PFSK-1 (cell line): ENCODE measurements around the gene DUOX2.

Experiments used
- FOXP2 ChIP-seq: optimal IDR thresholded peaks from 2 replicates; pipeline ENCODE3; 2011; ENCODE audit warnings: borderline replicate concordance, control low read depth, inconsistent platforms; ENCODE audit not compliant: insufficient read depth; ENCODE audit errors: extremely low read length, extremely low read depth
- POLR2AphosphoS5 ChIP-seq: IDR thresholded peaks from 2 replicates; pipeline ENCODE4 v1.6.1; 2012; ENCODE audit warnings: low read depth, mild to moderate bottlenecking, control low read depth, low read length, moderate library complexity
- SIN3A ChIP-seq: IDR thresholded peaks from 2 replicates; pipeline ENCODE4 v1.6.1; 2012; ENCODE audit warnings: mild to moderate bottlenecking, low read length, moderate library complexity, borderline replicate concordance; ENCODE audit not compliant: insufficient read depth
- TAF1 ChIP-seq: IDR thresholded peaks from 2 replicates; pipeline ENCODE4 v1.6.1; 2012; ENCODE audit warnings: low read length, control low read depth, borderline replicate concordance; ENCODE audit not compliant: insufficient read depth
- TF ChIP-seq, protein P1 (sequence below), 2 experiments: IDR thresholded peaks; 2 replicates each; pipeline versions ENCODE4 v1.6.1 to v1.8.0; 2011 to 2012; ENCODE audit warnings: low read depth in 2 of 2, low read length in 2 of 2, control low read depth in 1 of 2, inconsistent platforms in 1 of 2, mild to moderate bottlenecking in 1 of 2, moderate library complexity in 1 of 2; ENCODE audit not compliant: insufficient read depth in 1 of 2

DUOX2 gene

DNA sequence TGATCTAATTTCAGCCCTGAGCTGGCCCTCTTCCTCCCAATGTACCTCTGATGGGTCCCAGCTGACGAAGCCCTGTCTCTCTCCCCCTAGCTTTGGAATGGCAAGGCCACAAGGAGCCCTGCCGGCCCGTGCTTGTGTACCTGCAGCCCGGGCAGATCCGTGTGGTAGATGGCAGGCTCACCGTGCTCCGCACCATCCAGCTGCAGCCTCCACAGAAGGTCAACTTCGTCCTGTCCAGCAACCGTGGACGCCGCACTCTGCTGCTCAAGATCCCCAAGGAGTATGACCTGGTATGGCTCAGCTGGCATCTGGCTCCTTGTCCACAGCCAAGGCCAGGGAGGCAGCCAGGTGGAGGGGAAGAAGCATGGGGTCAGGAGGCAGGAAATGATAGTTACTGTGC is 30.0 kb upstream of the DUOX2 start:
- no peak for TF ChIP-seq POLR2AphosphoS5
- no peak for TF ChIP-seq FOXP2
- TF ChIP-seq SIN3A: no peak
- TF ChIP-seq TAF1: no peak
- TF ChIP-seq, protein P1, sequence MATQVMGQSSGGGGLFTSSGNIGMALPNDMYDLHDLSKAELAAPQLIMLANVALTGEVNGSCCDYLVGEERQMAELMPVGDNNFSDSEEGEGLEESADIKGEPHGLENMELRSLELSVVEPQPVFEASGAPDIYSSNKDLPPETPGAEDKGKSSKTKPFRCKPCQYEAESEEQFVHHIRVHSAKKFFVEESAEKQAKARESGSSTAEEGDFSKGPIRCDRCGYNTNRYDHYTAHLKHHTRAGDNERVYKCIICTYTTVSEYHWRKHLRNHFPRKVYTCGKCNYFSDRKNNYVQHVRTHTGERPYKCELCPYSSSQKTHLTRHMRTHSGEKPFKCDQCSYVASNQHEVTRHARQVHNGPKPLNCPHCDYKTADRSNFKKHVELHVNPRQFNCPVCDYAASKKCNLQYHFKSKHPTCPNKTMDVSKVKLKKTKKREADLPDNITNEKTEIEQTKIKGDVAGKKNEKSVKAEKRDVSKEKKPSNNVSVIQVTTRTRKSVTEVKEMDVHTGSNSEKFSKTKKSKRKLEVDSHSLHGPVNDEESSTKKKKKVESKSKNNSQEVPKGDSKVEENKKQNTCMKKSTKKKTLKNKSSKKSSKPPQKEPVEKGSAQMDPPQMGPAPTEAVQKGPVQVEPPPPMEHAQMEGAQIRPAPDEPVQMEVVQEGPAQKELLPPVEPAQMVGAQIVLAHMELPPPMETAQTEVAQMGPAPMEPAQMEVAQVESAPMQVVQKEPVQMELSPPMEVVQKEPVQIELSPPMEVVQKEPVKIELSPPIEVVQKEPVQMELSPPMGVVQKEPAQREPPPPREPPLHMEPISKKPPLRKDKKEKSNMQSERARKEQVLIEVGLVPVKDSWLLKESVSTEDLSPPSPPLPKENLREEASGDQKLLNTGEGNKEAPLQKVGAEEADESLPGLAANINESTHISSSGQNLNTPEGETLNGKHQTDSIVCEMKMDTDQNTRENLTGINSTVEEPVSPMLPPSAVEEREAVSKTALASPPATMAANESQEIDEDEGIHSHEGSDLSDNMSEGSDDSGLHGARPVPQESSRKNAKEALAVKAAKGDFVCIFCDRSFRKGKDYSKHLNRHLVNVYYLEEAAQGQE (IDR thresholded peaks at IDR 0.05; ENCODE audit: insufficient read depth in 1 of 2, low read depth in 2 of 2, low read length in 2 of 2): no peak

- TF ChIP-seq FOXP2 (no peak), POLR2AphosphoS5 (no peak), TAF1 (no peak), SIN3A (no peak)
- TF ChIP-seq, protein P1 (IDR thresholded peaks at IDR 0.05; ENCODE audit: insufficient read depth in 1 of 2, low read depth in 2 of 2, low read length in 2 of 2): no peak
Observed at GRCh38 chr15:45143056-45143455, 29.1 kb upstream of the DUOX2 start.

DNA sequence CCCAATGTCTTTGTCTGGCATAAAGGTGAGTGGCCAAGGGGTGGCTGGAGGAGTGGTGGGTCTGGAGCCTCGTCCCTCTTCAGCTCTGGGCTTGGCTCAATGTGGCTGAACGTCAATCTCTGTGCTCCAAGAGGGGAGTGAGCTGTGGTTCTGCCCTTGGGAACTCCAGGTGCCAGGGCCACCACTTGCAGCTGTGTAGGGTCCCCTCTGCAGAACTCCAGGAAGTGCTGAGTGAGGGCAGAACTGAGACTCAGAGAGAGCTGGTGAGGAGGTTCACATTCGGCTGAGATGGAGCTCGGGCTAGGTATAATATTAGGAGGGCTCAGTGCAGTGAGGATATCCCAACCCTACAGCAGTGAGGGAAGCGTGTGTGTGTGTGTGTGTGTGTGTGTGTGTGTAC is 27.4 kb upstream of the DUOX2 start:
- no peak for TF ChIP-seq SIN3A
- no peak for TF ChIP-seq POLR2AphosphoS5
- TF ChIP-seq TAF1: no peak
- TF ChIP-seq FOXP2: no peak

- TF ChIP-seq POLR2AphosphoS5 (no peak), TAF1 (no peak), SIN3A (no peak), FOXP2 (no peak)
- TF ChIP-seq, protein P1 (IDR thresholded peaks at IDR 0.05; ENCODE audit: insufficient read depth in 1 of 2, low read depth in 2 of 2, low read length in 2 of 2): no peak
Observed at GRCh38 chr15:45140557-45141250, 26.7 kb upstream of the DUOX2 start.

GRCh38 chr15:45139770-45140169 is 25.8 kb upstream of the DUOX2 start:
- TF ChIP-seq SIN3A: no peak
- no peak for TF ChIP-seq POLR2AphosphoS5
- TF ChIP-seq FOXP2: no peak
- TF ChIP-seq TAF1: no peak
- TF ChIP-seq, protein P1 (IDR thresholded peaks at IDR 0.05; ENCODE audit: insufficient read depth in 1 of 2, low read depth in 2 of 2, low read length in 2 of 2): no peak
